Anterior cingulate cortex (tissue), 58 donors: ENCODE data around the gene PAFAH1B2.
A peak's percentile ranks its signal among the peaks of the same experiment; 100 is the strongest.
"Not testable (repeated sequence)": the region's sequence is repeated elsewhere in the genome, so short reads cannot be mapped to it uniquely, and the experiment has no call there.

Source experiments
- DNase-seq, 58 donors: peaks; one replicate each; lab custom pipeline; 2025; lab: John Stamatoyannopoulos, UW

The PAFAH1B2 gene

DNA sequence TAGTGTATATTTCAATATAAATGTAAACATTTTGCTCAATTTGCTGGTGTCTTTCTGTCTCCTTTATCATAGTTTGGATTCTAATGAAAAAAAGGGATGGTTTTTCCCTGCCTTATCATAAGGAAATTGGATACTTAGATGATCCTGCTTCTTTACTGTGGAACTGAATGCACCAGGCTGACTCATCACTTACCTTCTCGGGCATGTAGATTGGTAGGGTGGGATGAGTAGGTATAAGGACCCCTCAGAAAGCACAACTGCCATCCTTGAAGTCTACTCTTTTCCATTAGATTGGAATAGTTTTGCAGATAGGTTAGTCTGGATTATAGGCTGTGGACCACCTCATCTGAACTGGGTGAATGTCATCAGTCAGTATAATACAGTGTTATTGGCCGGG, 26.9 kb downstream of the PAFAH1B2 start:
- DNase-seq = no peak

DNA sequence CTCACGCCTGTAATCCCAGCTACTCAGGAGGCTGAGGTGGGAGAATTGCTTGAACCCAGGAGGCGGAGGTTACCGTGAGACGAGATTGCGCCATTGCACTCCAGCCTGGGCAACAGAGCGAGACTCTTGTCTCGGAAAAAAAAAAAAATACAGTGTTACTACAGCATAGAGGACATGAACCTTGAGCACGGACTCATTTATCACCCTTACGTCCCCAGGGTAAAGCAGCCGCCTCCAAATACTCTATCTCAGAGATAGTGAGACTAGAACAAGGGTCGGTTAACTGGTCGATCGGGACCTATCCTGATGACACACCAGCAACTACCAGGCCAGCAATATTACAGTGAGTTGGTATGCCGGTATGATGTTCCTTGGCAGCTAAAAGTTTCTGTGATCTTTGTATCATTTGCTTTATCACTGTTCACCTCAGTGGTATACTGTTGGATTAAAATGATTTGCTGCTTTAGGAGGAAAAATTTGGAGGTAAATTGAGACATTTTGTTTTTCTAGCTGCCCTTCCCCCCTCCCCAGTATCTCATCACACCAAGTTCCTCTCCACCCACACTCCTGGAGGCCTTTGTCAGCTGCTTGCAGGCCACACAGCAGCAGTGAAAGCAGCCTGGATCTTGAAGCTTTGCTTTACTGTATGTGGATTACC, 27.4 kb downstream of the PAFAH1B2 start:
- DNase-seq = no peak

DNA sequence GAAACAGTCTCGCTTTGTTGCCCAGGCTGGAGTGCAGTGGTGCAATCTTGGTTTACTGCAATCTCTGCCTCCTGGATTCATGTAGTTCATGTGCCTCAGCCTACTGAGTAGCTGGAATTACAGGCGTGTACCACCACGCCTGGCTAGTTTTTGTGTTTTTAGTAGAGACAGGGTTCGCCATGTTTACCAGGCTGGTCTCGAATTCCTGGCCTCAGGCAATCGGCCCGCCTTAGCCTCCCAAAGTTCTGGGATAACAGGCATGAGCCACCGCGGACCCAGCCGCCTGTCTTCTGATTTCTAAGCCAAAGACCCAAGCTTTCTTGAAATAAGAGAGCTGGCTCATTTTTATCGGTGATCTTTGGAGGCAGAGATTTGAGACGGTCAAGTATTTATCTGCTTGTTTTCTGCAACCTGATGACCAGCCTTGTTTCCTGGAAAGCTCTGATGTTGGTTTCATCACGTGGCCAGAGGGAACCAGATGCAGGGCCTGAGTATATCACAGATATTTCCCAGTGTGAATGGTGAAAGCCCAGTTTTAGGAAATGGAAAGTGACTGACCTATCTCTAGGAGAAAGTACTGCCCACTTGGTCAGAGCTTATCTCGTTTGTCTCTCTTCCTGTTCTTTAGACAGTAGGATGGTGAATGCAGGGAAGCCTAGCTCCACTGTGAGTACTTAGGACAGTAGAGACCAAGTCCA, 28.8 kb downstream of the PAFAH1B2 start:
- DNase-seq = no peak

DNA sequence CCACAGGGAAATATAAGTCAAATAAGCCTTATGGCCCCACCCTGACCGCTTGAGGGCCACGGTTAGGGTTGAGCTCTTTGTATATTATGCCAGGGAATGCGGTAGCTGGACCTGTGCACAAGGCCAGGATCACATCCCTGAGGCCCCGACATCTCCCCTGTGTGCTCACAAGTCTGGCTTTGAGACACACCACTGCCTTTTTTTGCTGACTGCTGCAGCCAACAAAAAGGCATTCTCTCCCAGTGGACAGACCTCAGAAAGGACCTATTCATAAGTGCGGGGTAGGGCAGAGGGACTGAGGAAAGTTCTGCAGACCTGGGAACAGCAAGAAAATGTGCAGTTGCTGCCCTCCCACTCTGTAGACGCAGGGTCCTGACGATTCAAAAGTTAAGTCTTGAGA, 31.0 kb downstream of the PAFAH1B2 start:
- peak in 20 of 58 donors; percentile 7 to 80 (median 34) for DNase-seq

DNA sequence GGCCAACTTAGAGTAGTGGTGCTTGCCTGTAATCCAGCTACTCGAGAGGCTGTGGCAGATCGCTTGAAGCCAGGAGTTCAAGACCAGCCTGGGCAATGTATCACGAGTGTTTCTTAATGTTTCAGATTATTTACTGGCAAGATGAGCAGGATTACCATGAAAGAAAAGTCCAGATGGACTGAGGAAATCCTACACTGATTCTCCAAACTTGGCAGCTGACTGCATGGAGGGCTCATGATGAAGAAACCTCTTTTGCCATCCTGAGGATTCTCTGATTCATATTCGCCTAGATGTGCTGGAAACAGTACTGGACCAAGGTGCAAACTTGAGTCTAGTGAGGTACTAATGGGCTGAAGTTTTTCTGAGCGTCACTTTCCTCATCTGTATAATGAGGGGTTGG, 31.7 kb downstream of the PAFAH1B2 start:
- DNase-seq = no peak

DNA sequence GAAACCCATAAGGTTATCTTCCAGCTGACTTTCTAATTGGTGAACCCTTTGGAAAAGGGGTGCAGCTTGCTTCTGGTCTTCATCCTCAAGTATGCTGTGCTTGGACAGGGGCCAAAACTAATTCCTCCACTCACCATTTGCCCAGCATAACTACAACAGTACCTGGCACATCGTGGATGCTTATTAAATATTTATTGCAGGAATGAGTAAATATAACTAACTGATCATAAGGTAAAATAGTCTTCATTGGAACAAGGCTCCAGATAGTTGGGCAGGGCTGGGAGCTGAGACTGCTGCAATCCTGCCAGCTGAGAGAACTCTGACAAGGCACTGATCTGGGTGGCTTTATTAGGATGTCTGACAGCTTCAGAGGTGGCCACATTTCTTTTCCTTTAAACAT, 32.1 kb downstream of the PAFAH1B2 start:
- DNase-seq = no peak

DNA sequence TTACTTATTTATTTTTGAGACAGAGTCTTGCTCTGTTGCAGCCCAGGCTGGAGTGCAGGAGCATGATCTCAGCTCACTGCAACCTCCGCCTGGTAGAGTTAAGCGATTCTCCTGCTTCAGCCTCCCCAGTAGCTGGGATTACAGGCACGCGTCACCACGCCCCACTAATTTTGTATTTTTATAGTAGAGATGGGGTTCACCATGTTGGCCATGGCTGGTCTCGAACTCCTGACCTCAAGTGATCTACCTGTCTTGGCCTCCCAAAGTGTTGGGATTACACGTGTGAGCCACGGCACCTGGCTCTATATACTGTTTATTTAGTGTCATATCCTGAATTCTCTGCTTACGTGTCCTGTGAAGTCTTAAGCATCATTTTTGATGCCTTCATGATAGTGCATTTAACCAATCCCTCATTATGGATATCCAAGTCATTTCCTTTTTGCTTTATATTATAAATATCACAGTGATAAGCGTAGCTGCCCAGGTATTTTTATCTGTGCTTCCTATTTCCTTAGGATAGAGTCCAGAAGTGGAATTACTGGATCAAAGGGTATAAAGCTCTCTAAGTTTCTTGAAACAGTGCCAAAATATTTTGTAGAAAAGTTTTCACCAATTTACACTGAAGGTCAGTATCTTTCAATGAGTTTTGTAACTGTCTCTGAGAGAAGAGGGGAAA, 33.6 kb downstream of the PAFAH1B2 start:
- DNase-seq = no peak

DNA sequence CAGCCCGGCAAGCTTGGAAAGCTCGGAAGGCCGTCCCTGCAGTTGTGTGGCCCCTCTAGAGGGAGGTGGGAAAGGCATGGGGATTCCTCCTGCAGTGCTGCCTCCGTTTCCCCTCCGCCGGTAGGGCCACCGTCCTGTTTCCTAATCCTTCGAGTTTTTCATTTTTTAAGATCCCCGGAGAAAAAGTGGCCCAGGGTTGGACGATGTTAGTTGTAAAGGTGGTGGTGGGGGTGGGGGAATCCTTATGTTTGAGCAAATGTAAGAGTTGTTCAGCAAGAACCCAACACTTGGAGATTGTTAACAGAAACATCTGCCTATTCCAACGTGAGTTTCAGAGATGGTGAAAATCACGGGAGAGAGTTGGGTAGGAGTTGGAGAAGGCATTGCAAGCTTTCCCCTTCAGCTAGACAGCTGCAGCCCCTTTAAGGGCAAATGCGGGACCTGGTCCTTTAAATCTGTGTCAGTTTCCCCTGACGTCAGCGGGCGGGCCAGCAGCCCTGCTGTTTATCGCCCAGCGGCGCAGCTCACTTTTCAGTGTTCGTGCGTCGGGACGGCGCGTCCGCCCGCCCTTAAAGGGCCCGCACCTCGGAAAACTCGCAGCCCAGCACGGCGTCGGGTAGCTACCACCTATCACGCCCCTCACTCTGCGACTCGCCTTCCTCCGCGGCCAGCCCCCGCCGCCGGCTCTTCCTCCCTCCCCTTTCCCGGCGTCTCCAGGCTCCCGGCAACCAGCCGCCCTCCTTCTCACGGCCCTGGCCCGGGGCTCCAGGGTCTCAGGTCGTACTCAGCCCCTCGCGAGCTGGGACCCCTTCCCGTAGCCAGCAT, 34.3 kb downstream of the PAFAH1B2 start, which contains the start of gene SIDT2:
TSS of gene SIDT2 (plus strand) at position 534 of the 825 bp plus-strand sequence. CDS start 521 bp downstream, outside the sequence.
- peak; percentile 56 to 98 (median 90) for DNase-seq

DNA sequence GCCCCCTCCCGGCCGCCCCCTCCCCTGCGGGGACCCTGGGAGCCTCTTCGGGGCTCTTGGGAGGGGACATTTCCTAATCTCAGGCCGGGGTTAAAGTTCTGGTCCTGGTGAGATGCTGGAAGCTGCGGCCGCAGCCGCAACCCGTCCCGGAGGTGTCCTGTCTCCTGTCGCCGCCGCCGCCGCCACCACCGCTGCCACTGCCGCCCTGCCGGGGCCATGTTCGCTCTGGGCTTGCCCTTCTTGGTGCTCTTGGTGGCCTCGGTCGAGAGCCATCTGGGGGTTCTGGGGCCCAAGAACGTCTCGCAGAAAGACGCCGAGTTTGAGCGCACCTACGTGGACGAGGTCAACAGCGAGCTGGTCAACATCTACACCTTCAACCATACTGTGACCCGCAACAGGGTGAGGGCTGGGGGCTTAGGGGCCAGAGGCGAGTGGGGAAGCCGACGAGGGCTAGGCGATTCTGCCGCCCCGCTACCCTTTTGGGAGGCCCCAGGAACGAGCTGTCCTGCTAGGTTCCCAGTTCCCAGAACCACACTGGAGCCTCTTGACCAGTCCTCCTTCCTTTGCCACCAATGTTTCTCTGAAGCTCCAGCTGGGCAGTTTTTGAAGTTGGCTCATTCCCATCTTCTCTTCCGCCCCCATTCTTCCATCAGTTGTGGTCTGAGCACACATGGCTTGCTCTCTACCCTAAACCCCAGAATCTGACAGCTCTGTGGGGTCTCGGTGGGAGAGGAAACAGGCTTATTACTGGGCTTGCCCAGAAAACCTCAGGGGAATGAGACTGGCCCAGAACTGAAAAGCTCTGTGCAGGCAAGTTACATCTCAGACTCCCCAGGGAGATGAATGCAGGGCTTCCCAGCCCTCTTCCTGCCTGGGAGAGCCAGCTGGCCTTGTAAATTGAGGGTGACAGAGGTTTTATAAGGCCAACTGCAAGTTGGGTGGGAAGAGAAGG, 35.2 kb downstream of the PAFAH1B2 start:
- DNase-seq = peak in 12 of 58 donors; percentile 24 to 71 (median 50)

DNA sequence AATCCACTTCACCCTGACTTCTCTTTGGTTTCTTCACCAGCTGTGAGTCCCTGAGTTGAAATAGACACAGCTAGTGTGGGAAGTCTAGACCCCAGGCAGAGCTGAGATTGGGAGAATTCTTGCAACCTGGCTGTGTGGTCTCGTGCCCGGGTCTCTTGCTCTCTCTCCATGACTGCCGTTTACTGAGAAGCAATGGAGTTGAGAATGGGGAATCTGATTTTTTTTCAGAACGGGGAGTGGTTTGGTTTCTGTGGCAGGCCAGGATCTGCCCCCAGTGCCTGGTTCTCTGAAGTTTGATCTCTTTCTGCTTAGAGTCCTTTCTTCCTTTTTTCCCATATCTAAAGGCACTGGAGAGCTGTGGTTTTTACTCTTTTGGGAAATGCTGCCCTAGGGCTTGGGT, 35.9 kb downstream of the PAFAH1B2 start:
- DNase-seq = no peak

DNA sequence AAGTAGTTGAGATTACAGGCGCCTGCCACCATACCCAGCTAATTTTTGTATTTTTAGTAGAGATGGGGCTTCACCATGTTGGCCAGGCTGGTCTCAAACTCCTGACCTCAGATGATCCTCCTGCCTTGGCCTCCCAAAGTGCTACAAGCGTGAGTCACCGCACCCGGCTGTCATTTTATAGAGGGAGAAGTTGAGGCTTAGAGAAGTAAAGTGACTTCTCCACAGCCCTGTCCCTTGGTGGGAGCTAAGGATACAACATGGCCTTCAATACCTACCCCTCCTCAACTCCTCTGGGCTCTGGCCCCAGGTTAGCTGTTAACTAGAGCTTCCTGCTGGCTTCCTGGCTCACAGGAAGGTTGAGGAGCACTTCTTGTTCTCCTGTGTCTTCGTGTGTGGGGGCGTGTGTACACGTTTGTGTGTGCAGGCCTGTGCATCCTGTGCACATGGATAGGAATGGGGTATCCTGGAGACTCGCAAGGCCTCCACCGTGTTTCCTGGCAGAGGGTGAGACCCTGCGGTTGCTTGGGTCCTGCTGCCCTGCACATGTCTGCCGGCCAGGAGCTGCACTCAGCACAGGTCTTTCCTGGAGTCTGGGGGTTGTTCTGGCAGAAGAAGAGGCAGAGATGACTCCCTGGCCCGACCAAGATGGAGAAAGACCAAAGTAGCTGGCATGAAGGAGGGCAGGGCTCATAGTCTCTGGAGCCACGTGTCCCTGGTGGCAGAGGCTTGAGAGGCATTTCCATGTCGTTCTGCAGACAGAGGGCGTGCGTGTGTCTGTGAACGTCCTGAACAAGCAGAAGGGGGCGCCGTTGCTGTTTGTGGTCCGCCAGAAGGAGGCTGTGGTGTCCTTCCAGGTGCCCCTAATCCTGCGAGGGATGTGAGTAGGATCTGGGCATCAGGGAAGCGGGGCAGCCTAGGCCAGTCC, 36.8 kb downstream of the PAFAH1B2 start:
- DNase-seq = peak in 52 of 58 donors; percentile 10 to 85 (median 62)

DNA sequence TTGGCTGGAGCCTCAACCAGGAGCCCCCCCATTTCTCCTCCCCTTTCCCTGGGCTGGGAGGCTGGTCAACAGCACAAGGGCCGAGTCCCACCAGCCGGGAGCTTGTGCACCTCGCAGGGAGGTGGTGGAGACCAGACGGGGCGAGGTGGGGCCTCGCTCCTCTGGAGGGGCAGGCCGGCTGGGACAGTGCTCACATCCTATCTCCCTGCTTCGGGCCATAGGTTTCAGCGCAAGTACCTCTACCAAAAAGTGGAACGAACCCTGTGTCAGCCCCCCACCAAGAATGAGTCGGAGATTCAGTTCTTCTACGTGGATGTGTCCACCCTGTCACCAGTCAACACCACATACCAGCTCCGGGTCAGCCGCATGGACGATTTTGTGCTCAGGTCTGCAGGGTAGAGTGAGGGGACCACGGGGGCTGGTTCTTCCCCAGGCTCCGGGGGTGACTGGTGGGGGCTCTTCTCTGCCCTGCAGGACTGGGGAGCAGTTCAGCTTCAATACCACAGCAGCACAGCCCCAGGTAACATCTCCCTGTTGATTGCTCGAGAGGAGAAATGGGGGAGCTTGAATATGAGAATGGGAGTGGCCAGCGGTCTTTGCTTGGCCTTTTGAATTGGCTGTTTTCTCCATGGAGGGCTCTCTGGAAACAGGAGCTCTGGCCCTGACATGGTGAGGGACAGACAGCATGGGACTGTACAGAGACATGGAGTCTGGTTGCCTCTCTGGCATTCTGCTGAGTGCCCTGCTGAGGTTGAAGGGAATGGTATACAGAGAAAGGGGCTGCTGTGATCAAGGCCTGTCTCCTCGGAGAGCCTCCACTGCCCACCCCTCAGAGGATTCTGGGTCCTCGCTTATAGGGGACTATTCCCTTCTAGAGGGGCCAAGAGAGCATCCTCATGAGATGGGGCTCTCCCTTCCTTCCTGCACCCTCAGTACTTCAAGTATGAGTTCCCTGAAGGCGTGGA, 37.8 kb downstream of the PAFAH1B2 start:
- DNase-seq = no peak

DNA sequence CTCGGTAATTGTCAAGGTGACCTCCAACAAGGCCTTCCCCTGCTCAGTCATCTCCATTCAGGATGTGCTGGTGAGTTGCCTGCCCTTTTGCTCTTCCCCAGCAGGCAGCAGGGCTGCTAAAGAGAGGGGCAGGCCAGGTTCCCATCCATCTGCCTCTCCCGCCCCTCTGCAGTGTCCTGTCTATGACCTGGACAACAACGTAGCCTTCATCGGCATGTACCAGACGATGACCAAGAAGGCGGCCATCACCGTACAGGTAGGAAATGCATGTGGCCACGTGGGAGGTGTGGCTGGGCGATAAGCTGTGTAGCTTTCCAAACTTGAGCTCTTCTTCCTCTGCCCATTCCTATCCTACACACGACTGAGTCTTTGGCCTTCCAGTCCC, 38.5 kb downstream of the PAFAH1B2 start:
- DNase-seq = no peak

DNA sequence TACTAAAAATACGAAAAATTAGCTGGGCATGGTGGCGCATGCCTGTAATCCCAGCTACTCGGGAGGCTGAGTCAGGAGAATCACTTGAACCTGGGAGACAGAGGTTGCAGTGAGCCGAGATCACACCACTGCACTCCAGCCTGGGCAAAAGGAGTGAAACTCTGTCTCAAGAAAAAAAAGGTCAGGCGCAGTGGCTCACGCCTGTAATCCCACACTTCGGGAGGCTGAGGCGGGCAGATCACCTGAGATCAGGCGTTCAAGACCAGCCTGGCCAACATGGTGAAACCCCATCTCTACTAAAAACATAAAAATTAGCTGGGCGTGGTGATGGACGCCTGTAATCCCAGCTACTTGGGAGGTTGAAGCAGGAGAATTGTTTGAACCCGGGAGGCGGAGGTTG, 39.1 kb downstream of the PAFAH1B2 start:
- not testable (repeated sequence) for DNase-seq

DNA sequence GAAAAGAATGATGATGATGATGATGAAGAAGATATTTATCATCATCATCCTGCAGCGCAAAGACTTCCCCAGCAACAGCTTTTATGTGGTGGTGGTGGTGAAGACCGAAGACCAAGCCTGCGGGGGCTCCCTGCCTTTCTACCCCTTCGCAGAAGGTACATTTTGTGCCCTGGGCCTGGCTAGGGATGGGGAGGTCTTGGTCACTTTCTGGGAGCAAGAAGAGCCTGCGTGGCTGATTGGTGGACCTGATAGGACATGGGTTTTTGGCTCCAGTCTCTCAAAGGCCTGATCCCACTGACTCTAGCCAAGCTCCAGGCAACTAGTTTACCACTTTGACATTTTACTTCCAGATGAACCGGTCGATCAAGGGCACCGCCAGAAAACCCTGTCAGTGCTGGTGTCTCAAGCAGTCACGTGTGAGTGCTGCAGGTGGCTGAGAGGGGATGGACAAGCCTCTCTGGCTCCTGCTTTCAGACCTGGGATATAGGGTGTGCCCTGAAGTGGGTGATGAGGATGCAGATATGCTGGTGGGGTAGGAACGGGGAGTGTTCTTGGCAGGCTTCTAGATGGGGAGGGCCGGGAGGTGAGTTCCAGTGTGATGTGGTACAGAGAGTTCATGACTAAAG, 39.8 kb downstream of the PAFAH1B2 start:
- no peak for DNase-seq

DNA sequence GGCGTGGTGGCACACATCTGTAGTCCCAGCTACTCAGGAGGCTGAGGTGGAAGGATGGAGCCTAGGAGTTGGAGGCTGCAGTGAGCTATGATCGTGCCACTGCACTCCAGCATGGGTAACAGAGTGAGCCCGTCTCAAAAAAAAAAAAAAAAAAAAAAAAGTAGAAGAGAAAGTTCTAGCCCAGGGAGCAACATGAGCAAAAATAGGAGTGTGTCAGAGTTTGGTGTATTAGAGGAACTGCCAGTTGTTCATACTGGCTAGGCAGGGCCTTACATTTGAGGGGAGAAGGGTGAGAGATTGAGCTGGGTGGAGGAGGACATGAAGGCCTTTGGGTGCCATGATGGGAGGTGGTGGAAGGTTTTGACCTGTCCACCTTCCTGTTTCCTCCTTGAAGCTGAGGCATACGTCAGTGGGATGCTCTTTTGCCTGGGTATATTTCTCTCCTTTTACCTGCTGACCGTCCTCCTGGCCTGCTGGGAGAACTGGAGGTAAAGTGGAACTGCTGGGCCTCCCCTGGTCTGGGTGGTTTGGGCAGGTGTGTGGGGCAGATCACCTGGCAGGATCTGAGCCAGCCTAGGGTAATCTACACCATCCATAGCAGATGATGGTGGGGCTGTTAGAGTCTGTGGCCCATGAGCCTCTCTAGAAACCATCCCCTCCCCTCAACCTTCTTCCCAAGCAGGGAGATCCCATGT, 41.8 kb downstream of the PAFAH1B2 start:
- no peak for DNase-seq
